ENCODE data around the gene COX15. TPM values are rescaled to one million over a fixed set of nuclear protein-coding genes. Genes with fewer than 3 reads are reported as not detected.

The COX15 gene
- total and polyA plus RNA-seq, 8 donors, result 33.0 to 64.9 (median 50.6) TPM

DNA sequence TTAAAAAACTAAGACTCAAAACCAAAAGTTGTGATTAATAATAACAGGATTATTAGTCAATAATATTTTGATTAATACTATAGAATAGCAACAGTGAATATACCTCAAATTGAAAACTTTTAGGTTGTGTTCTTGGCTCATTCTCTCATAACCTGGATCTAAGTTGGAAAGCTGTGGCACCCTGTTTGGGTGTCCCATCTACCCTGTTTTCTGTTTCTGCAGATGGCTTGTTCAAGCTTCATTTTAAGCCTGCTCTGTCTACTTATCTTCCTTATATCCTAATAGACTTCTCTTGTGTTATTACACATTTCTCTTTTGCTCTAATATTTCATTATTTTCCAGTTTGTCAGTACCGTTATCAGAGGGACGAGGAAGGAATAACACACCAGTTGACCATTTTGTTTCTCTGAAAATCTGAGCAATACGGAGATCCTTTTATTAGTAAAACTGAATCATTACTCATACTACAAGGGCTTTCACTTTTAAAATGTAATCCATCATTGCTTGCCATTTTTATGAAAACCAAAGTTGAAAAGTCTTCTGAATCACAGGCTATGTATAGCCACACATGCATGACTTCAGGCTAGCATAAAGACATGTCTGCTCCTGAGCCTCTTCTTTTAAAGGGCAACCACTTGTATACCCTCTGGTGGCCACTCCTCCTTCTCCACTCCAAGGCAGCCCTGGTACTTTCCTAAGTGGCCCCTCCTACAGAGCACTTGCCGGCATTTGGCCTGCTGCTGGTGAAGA, 22.3 kb downstream of the COX15 start:
- H3K27me3 ChIP-seq, result no peaks in the 10 kb centered on the region
- DNase-seq (no peak), ATAC-seq (peak; percentile 86)
- intact Hi-C loops (cut with DNase I), result loop anchor here in 1 of 2 donors (10.0 kb wide), 1 partner anchor 75 kb away; no protein-coding TSS in a partner anchor
- H3K9me3 ChIP-seq, result no peaks in the 10 kb centered on the region
- H3K4me1 ChIP-seq, result no peaks in the 10 kb centered on the region
- H3K36me3 ChIP-seq, result peaks cover 0 to 79% of the 10 kb centered on the region in 2 donors
- no peak overlapping the region for H3K4me3 ChIP-seq
- TF ChIP-seq, protein P1, sequence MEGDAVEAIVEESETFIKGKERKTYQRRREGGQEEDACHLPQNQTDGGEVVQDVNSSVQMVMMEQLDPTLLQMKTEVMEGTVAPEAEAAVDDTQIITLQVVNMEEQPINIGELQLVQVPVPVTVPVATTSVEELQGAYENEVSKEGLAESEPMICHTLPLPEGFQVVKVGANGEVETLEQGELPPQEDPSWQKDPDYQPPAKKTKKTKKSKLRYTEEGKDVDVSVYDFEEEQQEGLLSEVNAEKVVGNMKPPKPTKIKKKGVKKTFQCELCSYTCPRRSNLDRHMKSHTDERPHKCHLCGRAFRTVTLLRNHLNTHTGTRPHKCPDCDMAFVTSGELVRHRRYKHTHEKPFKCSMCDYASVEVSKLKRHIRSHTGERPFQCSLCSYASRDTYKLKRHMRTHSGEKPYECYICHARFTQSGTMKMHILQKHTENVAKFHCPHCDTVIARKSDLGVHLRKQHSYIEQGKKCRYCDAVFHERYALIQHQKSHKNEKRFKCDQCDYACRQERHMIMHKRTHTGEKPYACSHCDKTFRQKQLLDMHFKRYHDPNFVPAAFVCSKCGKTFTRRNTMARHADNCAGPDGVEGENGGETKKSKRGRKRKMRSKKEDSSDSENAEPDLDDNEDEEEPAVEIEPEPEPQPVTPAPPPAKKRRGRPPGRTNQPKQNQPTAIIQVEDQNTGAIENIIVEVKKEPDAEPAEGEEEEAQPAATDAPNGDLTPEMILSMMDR (IDR thresholded peaks at IDR 0.05), result no peak
- no peak overlapping the region for H3K27ac ChIP-seq

DNA sequence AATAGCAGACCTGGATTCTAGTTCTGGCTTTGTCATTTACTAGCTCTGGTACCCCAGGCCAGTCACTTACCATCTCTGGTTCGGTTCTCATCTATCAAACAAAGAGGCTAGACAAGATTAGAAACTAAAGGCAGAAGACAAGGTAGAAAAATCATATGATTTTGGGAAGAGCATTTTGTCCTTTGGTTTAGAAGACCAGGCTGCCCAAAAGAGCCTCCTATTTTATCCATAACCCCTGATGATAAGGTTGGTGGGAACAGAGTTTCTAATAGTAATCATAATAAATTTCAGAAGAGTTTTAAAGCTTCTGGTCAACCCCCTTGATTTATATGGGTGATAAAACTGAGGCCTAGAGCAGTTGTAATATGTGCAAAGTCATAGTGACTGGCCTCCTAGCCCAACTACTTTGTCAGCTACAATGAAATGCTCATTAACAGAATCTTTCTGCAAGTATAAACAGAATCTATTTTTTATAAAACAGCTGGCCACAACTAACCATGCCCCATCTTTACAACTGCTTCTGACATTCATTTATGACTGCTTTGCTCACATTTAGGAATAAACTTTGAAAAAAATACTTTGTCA, 23.4 kb downstream of the COX15 start:
- Histone ChIP-seq H3K4me3 (no peak overlapping the region), H3K4me1 (no peaks in the 10 kb centered on the region), H3K36me3 (peaks cover 0 to 79% of the 10 kb centered on the region in 2 donors), H3K27me3 (no peaks in the 10 kb centered on the region), H3K9me3 (no peaks in the 10 kb centered on the region), H3K27ac (peak overlapping the region in 1 of 2 donors; percentile 4)
- TF ChIP-seq, protein P1 (IDR thresholded peaks at IDR 0.05), result no peak
- ATAC-seq, result no peak
- DNase-seq, result no peak
- intact Hi-C loops (cut with DNase I), result no loop called here

DNA sequence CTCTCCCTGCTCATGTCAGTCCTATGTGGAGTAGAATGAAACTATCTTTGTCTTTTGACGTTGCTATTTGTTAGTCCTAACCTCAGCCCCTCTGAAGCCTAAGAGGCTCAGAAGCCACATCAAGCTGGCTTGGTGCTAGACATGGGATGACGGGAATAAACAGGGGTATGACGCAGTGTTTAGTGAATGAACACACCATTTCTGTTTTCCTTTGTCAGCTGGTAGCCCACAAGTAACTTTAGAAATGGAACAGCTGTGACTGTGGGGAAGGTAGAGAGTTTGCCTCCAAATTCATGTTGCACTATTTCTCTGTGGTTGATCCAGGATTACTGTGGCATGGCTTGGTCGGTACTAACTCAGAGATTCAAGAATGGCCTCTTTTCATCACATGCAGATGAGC, 31.3 kb downstream of the COX15 start:
- no peak for ATAC-seq

DNA sequence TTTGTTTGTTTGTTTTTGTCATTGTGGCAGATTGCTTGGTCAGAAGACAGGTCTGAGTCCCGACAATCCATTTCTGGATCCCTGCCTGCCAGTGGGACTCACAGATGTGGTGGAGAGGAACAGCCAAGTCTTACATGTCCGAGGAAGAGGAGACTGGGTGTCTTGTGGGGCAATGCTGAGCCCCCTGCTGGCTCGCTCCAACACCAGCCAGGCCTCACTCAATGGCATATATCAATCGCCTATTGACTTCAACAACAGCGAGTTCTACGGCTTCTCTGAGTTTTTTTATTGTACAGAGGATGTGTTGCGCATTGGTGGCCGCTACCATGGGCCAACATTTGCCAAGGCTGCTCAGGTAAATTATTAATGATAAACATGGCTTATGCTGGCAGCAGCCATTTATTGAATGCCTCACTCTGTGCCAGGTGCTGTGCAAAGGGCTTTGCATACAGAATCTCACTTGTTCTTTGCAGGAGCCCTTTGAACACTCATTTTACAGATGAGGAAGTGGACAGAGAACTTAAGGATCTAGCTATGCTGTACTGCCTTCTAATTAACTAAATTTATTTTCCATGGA, 33.3 kb downstream of the COX15 start:
- intact Hi-C loops (cut with DNase I), result no loop called here
- no peak overlapping the region for H3K27ac ChIP-seq
- no peak for DNase-seq
- no peak for ATAC-seq
- H3K4me3 ChIP-seq, result no peak overlapping the region
- no peaks in the 10 kb centered on the region for H3K9me3 ChIP-seq
- TF ChIP-seq, protein P1 (IDR thresholded peaks at IDR 0.05), result no peak
- H3K36me3 ChIP-seq, result peaks cover 0 to 99% of the 10 kb centered on the region in 2 donors
- H3K27me3 ChIP-seq, result no peaks in the 10 kb centered on the region
- no peaks in the 10 kb centered on the region for H3K4me1 ChIP-seq

More for the DNA sequence above, 31.3 kb downstream of the COX15 start:
- Histone ChIP-seq H3K4me1 (no peaks in the 10 kb centered on the region), H3K9me3 (no peaks in the 10 kb centered on the region), H3K27ac (no peak overlapping the region), H3K36me3 (peaks cover 0 to 99% of the 10 kb centered on the region in 2 donors), H3K27me3 (no peaks in the 10 kb centered on the region), H3K4me3 (no peak overlapping the region)
- TF ChIP-seq, protein P1 (IDR thresholded peaks at IDR 0.05), result no peak
- DNase-seq, result no peak
- intact Hi-C loops (cut with DNase I), result no loop called here

DNA sequence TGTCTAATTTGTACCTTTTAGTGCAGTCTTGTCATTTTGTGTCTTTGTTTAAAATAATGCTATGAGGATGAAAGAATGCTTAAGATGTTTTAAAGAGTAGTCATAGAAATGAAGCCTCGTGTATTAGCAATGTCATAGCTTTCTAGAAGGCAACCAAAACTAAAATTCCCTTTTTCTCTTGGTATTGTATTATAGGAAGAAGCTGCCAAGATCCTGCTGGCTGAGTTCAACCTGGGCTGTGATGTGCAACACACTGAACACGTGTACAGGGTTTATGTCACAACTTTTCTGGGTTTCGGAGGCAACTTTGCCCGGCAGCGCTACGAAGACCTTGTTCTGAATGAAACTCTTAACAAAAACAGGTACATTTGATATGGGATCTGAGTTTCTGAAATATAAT, 36.2 kb downstream of the COX15 start:
- TF ChIP-seq, protein P1 (IDR thresholded peaks at IDR 0.05), result no peak
- H3K36me3 ChIP-seq, result peaks cover 0 to 98% of the 10 kb centered on the region in 2 donors
- ATAC-seq (no peak), DNase-seq (no peak)
- no peak overlapping the region for H3K4me3 ChIP-seq
- no peaks in the 10 kb centered on the region for H3K27me3 ChIP-seq
- no peaks in the 10 kb centered on the region for H3K4me1 ChIP-seq
- H3K9me3 ChIP-seq, result no peaks in the 10 kb centered on the region
- no peak overlapping the region for H3K27ac ChIP-seq
- intact Hi-C loops (cut with DNase I), result no loop called here

All from left lung (tissue), 10 donors.